ENCODE results near the gene ACADVL.
"Not testable (repeated sequence)": the region's sequence is repeated elsewhere in the genome, so short reads cannot be mapped to it uniquely, and the experiment has no call there.

The ACADVL gene

DNA sequence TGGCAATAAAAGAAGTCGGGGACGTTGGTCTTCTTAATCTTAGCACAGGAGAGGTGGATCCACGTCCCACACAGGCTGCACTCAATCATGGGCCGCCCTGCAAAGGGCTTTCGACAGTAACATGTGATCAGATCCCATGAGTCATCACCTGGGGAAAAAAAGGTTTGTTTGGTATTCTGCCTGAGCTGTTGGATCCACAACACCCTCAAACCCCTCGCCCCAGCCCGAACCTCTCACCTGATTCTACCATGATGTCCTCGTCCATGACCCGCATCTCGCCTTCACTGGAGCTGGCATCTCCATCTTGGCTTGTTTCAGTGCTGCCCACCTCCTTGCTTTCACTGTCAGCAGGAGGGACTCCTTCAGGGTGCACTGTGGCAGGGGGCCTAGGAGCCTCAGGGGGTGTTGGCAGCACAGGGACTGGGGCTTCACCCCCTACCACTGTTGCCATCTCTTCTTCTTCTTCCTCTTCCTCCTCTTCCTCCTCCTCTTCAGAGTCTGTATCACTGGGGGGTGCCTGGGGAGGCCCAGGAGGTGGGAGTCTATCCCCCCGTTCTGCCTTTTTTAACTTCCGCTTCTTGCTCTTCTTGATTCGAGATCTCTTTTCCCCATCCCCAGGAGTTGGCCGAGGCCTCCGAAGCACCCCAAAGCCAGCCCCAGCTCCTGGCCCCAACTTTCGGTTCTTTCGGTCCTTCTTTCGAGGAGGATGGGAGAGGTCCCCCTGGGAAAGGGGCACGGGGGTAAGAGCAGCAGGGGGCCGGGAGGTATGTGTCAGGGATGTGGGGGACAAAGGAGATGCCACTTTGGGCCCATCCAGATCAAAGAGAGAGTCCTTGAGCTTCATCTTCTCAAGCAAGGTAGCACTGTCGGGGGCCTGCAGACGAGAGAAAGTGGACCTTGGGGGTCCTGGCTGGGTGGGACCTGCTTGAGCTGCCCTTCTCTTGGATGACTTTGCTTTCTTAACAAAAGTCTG, 16.2 kb downstream of the ACADVL start:
- DNase-seq = no peak

DNA sequence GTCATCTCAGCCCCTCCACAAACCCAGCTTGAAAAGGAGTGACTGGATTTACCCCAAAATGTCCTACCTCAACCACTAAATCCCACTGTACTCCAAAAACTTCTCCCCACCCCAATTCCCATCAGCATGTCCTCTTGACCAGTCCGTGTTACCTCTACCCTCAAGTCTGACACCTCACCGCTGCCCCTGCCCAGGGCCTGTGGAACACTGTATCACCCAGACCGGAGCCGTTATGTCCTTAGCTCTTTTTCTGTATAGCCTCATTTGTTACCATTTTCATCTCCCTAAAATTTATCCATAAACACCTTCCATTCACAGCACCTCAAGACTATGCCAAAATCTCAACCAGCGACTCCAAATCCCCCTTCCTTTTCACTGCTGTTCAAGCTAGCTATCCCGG, 17.1 kb downstream of the ACADVL start:
- DNase-seq = no peak

DNA sequence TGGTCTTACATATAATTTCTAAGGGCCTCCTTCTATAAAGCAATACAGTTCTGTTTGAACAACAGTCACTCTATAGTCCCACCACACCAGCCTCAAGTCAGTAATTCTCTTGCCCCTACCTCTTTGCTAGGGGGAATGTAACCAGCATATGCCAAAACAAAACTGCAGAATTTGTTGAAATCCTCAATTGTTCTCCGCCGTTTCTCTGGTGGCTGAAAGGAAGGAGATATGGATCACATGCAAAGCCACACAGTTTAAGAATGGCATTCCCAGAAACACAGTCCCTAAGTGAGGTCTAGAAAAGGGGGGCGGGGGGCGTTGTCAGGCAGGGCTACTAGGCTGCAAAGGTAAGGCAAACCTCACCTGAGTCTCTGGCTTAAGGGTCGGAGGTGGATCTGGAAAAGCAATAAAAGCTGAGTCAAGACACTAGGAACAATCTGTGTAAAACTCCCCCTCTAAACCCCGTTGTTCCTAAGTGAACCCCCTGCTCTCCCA, 17.6 kb downstream of the ACADVL start:
- DNase-seq = no peak

DNA sequence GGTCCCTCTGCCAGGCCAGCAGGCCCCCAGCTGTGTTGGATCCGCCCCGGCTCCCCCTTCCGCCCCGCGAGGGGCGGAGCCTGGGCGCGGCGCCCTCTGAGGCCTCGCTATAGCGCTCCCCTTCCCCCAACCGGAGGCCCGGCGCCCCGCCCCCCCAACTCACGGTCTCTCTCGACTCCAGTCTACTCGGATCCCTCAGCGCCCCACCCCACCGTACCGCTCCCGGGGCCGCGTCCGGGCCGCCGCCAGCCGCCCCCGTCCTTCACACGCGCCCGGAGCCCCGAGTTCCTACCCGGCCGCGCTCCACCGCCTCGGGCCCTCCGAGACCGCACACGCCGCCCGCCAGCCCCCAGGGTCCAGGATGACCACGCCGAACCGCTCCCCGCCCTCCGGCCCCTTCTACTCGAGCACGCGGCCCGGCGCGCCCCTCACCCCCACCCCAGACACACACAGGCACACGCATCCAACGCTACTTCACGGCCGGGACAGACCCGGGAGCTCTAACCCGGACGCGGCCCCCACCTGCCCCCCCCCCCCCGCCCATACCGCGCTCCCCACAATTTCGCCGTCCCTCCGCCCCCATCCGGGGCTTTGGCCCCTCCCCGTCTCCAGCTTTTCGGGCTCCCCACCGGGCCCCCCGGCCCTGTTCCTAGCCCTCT, 18.2 kb downstream of the ACADVL start:
- peak; percentile 81 to 85 for DNase-seq

GRCh38 chr17:7238420-7239090, 18.8 kb downstream of the ACADVL start:
- DNase-seq = no peak

DNA sequence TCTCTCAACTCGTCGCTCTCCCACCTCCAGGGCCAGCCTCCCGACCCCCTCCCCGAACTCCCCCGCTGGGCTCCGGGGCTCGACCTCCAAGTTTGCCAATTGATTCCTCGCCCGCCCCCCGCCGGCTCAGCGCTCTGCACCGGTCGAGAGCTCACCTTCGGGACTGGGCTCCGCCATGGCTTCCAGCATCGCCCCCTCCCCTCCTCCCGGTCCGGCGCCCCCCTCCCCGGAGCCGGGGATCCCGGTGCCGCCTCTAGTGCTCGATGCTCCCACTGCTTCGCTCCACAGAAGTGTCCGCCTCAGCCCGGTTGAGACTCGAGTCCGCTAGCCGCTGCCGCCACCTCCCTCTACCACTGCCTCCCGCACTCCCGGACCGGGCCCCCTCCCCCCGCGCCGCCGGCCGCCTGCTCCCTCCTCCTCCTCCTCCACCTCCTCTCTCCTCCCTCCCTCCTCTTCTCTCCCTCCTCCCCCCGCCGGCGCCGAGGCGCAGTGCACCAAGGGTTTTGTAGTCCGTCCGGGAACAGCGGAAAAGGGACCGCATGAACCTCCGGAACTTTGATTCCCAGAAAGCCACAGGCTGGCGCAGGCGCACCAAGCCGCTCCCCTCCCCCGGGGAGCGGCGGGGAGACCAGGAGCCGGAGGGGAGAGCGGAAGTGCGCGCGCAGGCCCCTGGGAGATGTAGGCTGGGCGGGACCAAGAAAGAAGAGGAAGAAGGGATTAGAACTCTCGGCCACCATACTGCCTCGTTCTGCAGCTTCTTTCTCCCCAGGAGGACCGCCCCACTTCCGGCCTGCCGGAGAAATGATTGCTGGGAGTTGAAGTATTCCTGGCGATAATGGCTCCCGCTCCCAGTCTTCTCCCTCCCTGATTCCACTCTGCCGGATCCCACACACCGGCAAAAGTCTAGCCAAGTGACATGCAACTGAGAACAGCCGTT, 19.6 kb downstream of the ACADVL start, which contains the start of gene PHF23:
Gene PHF23 (minus strand): TSS at position 367 of the 937 bp plus-strand sequence. CDS start 178 bp downstream, at position 189.
- peak; percentile 96 to 97 for DNase-seq

DNA sequence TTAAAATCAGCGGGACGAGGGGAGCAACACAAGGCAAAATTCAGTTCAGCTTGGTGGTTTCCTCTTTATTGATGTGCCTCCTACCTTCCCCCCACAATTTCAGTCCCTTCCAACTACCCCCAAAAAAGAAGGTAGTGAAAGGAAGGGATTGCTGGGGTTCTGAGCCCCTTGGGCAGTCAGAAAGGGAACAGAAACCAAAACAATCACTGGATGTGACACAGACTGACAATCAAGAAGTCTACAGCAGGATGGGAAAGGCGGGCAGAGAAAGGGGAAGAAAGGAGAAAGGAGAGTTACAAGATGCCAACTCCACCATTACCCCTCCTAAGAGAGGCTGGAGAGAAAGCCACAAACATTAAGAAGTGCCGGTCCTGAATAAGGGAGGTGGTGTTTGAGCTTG, 20.6 kb downstream of the ACADVL start:
- no peak for DNase-seq

DNA sequence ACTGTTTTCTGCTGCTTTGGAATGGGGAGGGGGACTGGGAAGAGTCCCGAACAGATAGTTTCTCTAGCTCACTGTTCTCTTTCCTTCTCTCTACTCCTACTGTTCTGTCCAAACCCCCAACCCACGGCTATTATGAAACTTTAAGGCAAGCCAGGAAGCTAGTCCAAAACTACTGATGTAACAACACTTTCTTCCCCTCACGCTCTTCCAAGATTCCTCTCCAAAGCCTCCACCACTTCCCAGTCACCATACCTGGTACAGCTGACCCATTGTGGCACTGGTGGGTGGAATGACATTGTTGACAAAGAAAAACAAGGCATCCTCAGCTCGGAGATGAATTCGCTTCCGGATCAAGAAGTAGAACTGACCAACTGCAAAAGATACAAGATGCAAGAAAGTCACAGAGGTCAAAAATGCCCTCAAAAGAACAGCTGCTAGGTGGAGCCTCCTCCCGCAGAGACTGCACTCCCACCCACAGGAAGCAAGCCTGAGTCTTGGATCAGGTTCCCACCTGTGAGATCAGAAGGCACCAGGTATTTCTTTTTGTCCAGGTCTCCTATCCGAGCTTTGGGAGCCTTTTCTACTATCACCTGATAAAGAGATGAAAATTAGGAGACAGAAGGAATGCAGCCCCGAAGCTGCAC, 21.5 kb downstream of the ACADVL start:
- DNase-seq = no peak

DNA sequence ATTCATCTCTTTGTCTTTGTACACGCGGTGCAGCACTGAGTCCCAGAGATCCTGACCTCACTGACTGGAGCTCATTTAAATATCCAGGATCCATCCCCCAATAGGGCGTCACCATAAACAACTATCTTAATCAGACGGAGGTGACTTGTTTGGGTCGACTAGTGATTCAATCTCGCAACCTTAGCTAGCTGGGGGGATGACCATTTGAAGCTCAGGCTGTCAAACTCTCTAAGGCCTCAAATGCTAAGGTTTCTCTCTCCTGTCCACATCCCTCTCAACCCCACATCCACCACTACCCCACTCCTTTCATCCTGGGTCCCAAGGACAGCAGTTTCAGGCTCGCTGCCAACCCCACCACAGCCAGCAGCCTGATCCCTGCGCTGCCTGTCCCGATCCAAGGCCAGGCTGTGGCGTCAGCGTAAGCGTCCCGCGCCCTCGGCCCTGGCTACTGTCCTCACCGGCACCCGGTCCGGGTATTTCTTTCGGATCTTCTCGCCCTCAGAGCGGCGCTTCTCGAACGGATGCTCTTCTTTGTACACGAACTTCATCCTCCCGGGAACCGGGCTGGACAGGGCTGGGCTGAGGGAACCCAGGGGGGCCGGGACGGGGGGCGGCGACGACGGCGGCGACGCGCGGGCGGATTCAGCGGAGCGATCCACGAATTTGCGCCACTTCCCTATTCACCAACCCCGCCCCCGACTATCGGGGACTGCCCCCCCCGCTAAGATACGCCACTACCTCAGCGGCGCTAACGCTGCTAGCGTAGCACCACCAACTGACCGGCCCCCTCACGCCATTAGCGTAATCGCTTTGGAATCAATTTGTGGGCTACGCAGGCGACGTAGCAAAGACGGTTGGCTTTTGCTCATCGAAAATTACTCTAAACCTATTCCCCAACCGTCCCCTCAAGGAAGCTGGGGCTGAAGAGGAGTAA, 22.3 kb downstream of the ACADVL start, which contains the start of gene GABARAP:
Gene GABARAP (minus strand): TSS at position 667 of the 934 bp plus-strand sequence. CDS start 119 bp downstream, at position 548.
- DNase-seq = peak; percentile 90 to 93

DNA sequence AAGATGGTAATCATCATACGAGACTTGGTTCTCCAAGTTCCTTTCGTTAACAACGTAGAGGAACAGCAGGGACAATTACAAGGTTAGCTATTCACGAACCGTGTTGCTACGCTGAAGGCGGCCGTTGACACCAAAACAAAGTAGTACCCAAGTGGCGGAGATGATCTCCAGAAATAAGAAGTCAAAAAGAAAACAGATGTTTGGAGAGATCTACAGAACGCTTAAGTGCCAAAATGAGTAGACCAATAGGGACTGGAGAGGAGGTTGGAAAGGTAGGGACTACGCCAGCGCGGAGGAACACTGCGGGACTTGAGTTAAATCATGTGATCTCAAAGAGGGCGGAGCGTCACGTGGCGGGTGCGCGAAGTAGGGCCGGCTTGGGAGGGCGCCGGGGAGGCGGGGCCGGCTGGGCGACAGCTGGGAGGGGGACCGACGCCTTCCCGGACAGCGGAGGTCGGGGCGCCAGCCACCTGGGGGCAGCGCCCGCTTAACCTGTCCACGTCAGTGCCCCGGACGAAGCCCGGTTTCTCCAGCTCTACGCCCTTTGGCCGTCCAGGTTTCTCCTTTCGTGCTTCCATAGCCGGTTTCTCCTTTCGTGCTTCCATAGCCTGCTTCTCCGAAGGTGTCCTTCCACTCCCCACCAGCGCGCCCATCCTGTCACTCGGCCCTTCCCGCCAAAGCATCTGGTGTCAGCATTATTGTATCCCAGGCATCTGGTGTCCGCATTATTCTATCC, 23.1 kb downstream of the ACADVL start:
- peak; percentile 90 for DNase-seq

- no peak for DNase-seq
Observed at GRCh38 chr17:7243453-7243729, 23.7 kb downstream of the ACADVL start.

DNA sequence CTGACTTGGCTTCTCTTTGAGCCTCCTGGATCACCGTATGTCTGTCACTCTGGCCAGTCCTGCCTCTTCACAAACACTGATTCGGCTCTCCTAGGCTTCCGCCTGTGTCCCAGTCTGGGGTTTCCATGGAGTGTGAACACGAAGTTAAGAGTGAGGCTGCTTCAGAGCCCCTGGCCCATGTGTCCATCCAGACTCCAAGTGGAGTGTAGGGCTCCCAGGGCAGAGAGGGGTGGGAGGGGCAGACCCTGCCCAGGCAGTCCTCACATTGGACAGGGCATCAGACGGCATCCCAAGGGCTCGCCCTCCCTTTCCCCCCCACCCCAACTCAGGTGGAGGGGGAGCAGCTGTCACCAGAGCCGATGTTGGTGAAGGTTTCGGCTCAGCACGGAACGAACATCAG, 24.1 kb downstream of the ACADVL start:
- DNase-seq = not testable (repeated sequence)

- DNase-seq = no peak
Observed at GRCh38 chr17:7246779-7247178, 27.0 kb downstream of the ACADVL start.

- DNase-seq = no peak
Observed at GRCh38 chr17:7248796-7249195, 29.1 kb downstream of the ACADVL start.

- no peak for DNase-seq
Observed at GRCh38 chr17:7249214-7249613, 29.5 kb downstream of the ACADVL start.

- no peak for DNase-seq
Observed at GRCh38 chr17:7249830-7250229, 30.1 kb downstream of the ACADVL start.

DNA sequence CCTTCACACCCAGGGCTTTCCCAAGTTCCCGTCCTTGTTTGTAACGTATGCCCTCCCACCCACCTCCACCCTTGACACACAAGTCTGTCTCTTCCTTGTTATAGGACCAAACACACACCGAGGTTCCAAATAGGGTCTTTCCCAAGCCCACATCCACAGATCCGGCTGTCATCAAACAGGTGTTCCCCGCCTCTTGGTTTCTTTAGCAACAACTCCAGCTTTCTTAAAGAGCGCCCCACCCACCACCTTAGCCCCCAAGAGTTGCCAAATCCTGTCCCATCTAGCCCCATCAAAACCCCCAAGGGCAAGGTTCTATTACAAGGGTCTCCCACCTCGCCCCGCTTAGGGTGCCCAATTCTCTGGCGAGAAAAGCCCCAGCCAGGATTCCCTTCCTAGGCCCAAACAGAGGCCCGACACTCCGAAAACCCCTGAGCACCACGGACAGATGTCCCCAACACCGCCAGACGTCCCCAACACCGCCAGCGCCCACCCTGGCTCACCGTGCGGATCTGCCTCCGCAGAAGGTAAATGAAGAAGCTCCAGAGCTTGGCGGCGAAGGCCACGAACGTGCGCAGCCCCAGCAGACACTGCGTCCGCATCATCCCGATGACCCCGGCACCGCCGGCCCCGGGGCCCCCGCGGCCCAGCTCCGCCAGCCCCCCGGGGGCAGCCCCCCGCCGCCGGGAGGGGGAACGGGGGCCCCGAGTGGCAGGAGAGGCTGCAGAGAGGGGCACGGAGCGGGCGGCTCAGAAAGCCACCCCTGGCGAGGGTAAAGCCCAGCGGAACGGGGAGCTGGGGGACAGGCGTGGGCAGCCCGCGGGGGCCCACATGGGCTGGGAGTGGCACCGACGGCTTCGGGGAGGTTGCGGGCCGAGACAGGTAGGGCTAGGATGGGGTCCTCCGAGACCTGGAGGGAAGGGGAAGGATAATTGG, 31.2 kb downstream of the ACADVL start:
- no peak for DNase-seq

DNA sequence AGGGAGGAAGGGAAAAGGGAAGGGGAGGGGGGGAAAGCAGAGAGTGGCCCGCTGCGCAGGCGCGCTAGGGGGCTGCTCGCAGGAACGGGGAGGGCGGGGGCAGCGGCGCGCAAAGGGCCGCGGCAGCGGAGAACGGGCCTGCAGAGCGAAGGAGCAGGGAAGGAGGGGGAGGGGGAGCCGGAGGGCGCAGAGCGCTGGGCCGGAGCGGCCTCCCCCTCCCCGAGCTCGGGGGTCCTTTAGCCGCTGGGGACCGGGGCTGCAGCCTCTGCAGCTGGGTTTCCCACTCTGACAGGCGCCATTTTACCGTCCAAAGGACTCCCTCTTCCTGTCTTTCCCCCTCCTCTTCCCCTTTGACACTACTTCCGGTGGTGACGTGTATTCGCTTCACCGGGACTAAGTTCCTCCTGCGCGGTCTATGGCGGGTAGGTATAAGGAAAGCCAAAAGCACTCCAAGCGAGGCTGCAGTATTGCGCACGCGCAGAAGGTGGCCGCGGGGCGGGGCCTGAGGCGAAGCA, 32.0 kb downstream of the ACADVL start, which contains the start of gene CTDNEP1:
Gene CTDNEP1 (minus strand): TSS at position 74 of the 515 bp plus-strand sequence. CDS start 438 bp downstream, outside the sequence.
- DNase-seq = peak; percentile 97 to 98
